GM23338 (cell line): ENCODE results near the gene TXNDC17. TPM values are rescaled to one million over a fixed set of nuclear protein-coding genes. Genes with fewer than 3 reads are reported as not detected.

Source experiments
- ATAC-seq: fragments of 200-7000 bp; cut with Tn5 transposase; 3 replicates; pipeline ENCODE4 v1.9.1; 2020
- DNase-seq: peaks from one replicate; pipeline ENCODE4 v3.0.0-alpha.2; 2015; ENCODE audit warnings: low spot score
- H2AFZ ChIP-seq: fragments of 200-600 bp; sonication (generic); 2 replicates; pipeline ENCODE4 v1.8.0; 2016; ENCODE audit warnings: antibody characterized with exemption, mild to moderate bottlenecking, moderate library complexity
- H3F3A ChIP-seq: fragments of 200-600 bp; sonication (generic); replicated peaks from 2 replicates; pipeline ENCODE4 v1.8.0; 2017; ENCODE audit warnings: antibody characterized with exemption, mixed run types, low read depth
- H3K27ac ChIP-seq: fragments of 200-600 bp; sonication (generic); 2 replicates; pipeline ENCODE4 v1.6.1; 2016; ENCODE audit warnings: low read depth
- H3K27me3 ChIP-seq: fragments of 200-600 bp; sonication (generic); 2 replicates; pipeline ENCODE4 v1.8.0; 2016; ENCODE audit warnings: mild to moderate bottlenecking, mixed run types, moderate library complexity; ENCODE audit not compliant: insufficient read depth
- H3K36me3 ChIP-seq: fragments of 200-600 bp; sonication (generic); 2 replicates; pipeline ENCODE4 v1.8.0; 2016; ENCODE audit warnings: mild to moderate bottlenecking; ENCODE audit not compliant: insufficient read depth
- H3K4me1 ChIP-seq: fragments of 200-600 bp; sonication (generic); 2 replicates; pipeline ENCODE4 v1.8.0; 2016; ENCODE audit warnings: mild to moderate bottlenecking, moderate library complexity; ENCODE audit not compliant: insufficient read depth
- H3K4me2 ChIP-seq: fragments of 200-600 bp; sonication (generic); 2 replicates; pipeline ENCODE4 v1.7.1; 2017; ENCODE audit warnings: mixed run types
- H3K4me3 ChIP-seq: fragments of 200-600 bp; sonication (generic); 2 replicates; pipeline ENCODE4 v1.6.1; 2016; ENCODE audit warnings: mixed run types
- H3K79me2 ChIP-seq: fragments of 200-600 bp; sonication (generic); replicated peaks from 2 replicates; pipeline ENCODE4 v1.8.0; 2017; ENCODE audit warnings: mild to moderate bottlenecking; ENCODE audit not compliant: insufficient read depth
- H3K9me2 ChIP-seq: fragments of 200-600 bp; sonication (generic); 2 replicates; pipeline ENCODE4 v1.8.0; 2017; ENCODE audit not compliant: insufficient read depth
- H4K20me1 ChIP-seq: fragments of 200-600 bp; sonication (generic); replicated peaks from 2 replicates; pipeline ENCODE4 v1.8.0; 2017; ENCODE audit warnings: mild to moderate bottlenecking; ENCODE audit not compliant: insufficient read depth
- H3K27ac Mint-ChIP-seq: 2 replicates; pipeline ENCODE4 v1.8.0; 2020; ENCODE audit warnings: inconsistent platforms, mild to moderate bottlenecking, moderate library complexity, mixed read lengths
- H3K27me3 Mint-ChIP-seq: 3 replicates; pipeline ENCODE4 v1.8.0; 2022; ENCODE audit warnings: low read depth, mild to moderate bottlenecking, moderate library complexity, mixed read lengths, inconsistent platforms; ENCODE audit not compliant: insufficient read depth, poor library complexity
- H3K36me3 Mint-ChIP-seq: 3 replicates; pipeline ENCODE4 v1.8.0; 2021; ENCODE audit warnings: low read depth, mild to moderate bottlenecking, inconsistent platforms, moderate library complexity, mixed read lengths
- H3K4me1 Mint-ChIP-seq: 3 replicates; pipeline ENCODE4 v1.8.0; 2020; ENCODE audit warnings: mild to moderate bottlenecking, inconsistent platforms, mixed read lengths
- H3K4me3 Mint-ChIP-seq: 3 replicates; pipeline ENCODE4 v1.8.0; 2021; ENCODE audit warnings: moderate library complexity, mild to moderate bottlenecking, inconsistent platforms, mixed read lengths
- H3K9me3 Mint-ChIP-seq: 3 replicates; pipeline ENCODE4 v1.8.0; 2020; ENCODE audit warnings: moderate library complexity, mild to moderate bottlenecking, inconsistent platforms, mixed read lengths
- CTCF ChIP-seq, 2 experiments: fragments of 200-600 bp in 1 of 2; sonication (generic) in 1 of 2; conservative IDR thresholded peaks; 2 replicates each; pipeline versions ENCODE4 v1.5.1 to v1.6.1; 2016 to 2017; ENCODE audit warnings: antibody characterized with exemption in 2 of 2, low read depth in 2 of 2, mild to moderate bottlenecking in 2 of 2, moderate library complexity in 1 of 2
- ETS1 ChIP-seq: IDR thresholded peaks from 2 replicates; pipeline ENCODE4 v1.6.1; 2016; ENCODE audit warnings: antibody characterized with exemption
- EZH2 ChIP-seq: fragments of 200-600 bp; sonication (generic); IDR thresholded peaks from one replicate; pipeline ENCODE4 v1.8.0; 2017; ENCODE audit warnings: antibody characterized with exemption, mild to moderate bottlenecking, low read depth; ENCODE audit not compliant: unreplicated experiment
- EZH2phosphoT487 ChIP-seq: fragments of 200-600 bp; sonication (generic); IDR thresholded peaks from one replicate; pipeline ENCODE4 v1.8.1; 2018; ENCODE audit warnings: antibody characterized with exemption; ENCODE audit not compliant: unreplicated experiment
- JUNB ChIP-seq: IDR thresholded peaks from one replicate; pipeline ENCODE4 v1.6.1; 2016; ENCODE audit warnings: antibody characterized with exemption; ENCODE audit not compliant: unreplicated experiment
- POLR2AphosphoS5 ChIP-seq: IDR thresholded peaks from 2 replicates; pipeline ENCODE4 v1.6.1; 2016; ENCODE audit warnings: antibody characterized with exemption, low read depth
- STAT1 ChIP-seq: IDR thresholded peaks from one replicate; pipeline ENCODE4 v1.6.1; 2016; ENCODE audit warnings: antibody characterized with exemption; ENCODE audit not compliant: unreplicated experiment
- ZNF114 ChIP-seq: fragments of 250-450 bp; sonication (Bioruptor Pico); IDR thresholded peaks from 2 replicates; pipeline ENCODE4 v1.5.0; 2020; ENCODE audit warnings: mild to moderate bottlenecking, moderate library complexity
- ZNF331 ChIP-seq: fragments of 250-450 bp; sonication (Bioruptor Pico); IDR thresholded peaks from 2 replicates; pipeline ENCODE4 v1.5.0; 2020; ENCODE audit warnings: low read depth, mild to moderate bottlenecking, moderate library complexity
- ZNF462 ChIP-seq: fragments of 250-450 bp; sonication (Bioruptor Pico); IDR thresholded peaks from 2 replicates; pipeline ENCODE4 v1.5.0; 2020; ENCODE audit warnings: mild to moderate bottlenecking, moderate library complexity
- polyA plus RNA-seq: library from polyadenylated mRNA; unstranded; fragments of >200 nt; fragmentation: Nextera tagmentation; extraction: Ambion mirVana; gene quantifications from 2 replicates; pipeline ENCODE4 v1.2.1, GENCODE V29; 2016
- total RNA-seq: library from RNA; depleted of rRNA; stranded (reverse); fragments of >200 nt; shearing (Covaris generic); gene quantifications from 2 replicates; pipeline ENCODE4 v1.2.3, GENCODE V29; 2014

The TXNDC17 gene
- total and polyA plus RNA-seq, 2 experiments from 2014 or later = 202 to 887 TPM

- TF ChIP-seq ZNF462 (no peak), JUNB (no peak), EZH2 (no peak)
Observed at GRCh38 chr17:6666557-6666956, 25.7 kb downstream of the TXNDC17 start (continued).

- H3K36me3 ChIP-seq = no peaks in the 10 kb centered on the region
- Mint-ChIP-seq H3K27me3 (peaks cover 16% of the 10 kb centered on the region), H3K27ac (no peak overlapping the region), H3K4me3 (no peak overlapping the region), H3K9me3 (no peaks in the 10 kb centered on the region), H3K4me1 (peaks cover 8% of the 10 kb centered on the region; the same call in 2 of the 3 replicates), H3K36me3 (no peaks in the 10 kb centered on the region)
- no peak for ATAC-seq
- H3K27ac ChIP-seq = no peak overlapping the region
- DNase-seq = no peak
- no peaks in the 10 kb centered on the region for H3K9me2 ChIP-seq
- no peak overlapping the region for H3K4me2 ChIP-seq
- peaks cover 13% of the 10 kb centered on the region for H3K27me3 ChIP-seq
- H4K20me1 ChIP-seq = peaks cover 7% of the 10 kb centered on the region; the same call in 1 of the 2 replicates
- H2AFZ ChIP-seq = no peak overlapping the region
- H3F3A ChIP-seq = no peaks in the 10 kb centered on the region
- no peak overlapping the region for H3K4me3 ChIP-seq
- no peaks in the 10 kb centered on the region for H3K4me1 ChIP-seq
- TF ChIP-seq POLR2AphosphoS5 (no peak), STAT1 (no peak), ETS1 (no peak), CTCF (conservative IDR thresholded peaks at IDR 0.05; ENCODE audit: low read depth in 2 of 2) (no peak), EZH2phosphoT487 (no peak), JUNB (no peak), ZNF114 (CRISPR knock-in tag) (no peak), ZNF331 (CRISPR knock-in tag) (no peak)
- no peaks in the 10 kb centered on the region for H3K79me2 ChIP-seq
Observed at GRCh38 chr17:6667516-6667915, 26.7 kb downstream of the TXNDC17 start.
